Stimulated activated CD4-positive, alpha-beta T cell treated with anti-CD3 and anti-CD28 coated beads, Interleukin-12 subunit alpha, Interleukin-12 subunit beta, amount 100 ng/mL, for 4 hours (primary cell): ENCODE data around the gene FTO.

Source experiments
- DNase-seq: peaks from one replicate; pipeline ENCODE4 v3.0.0-alpha.2; 2020

The FTO gene

GRCh38 chr16:53756275-53756996 lies 52.5 kb downstream of the FTO start:
- no peak for DNase-seq

GRCh38 chr16:53757971-53758609 lies 54.1 kb downstream of the FTO start:
- DNase-seq, result no peak

GRCh38 chr16:53761962-53762703 lies 58.2 kb downstream of the FTO start:
- DNase-seq, result no peak

- DNase-seq, result no peak
Measured at GRCh38 chr16:53766304-53767016, 62.5 kb downstream of the FTO start.

- DNase-seq, result no peak
Measured at GRCh38 chr16:53768167-53768566, 64.2 kb downstream of the FTO start.

- DNase-seq, result no peak
Measured at GRCh38 chr16:53768593-53768992, 64.6 kb downstream of the FTO start.

GRCh38 chr16:53769185-53769584 lies 65.2 kb downstream of the FTO start:
- DNase-seq, result no peak

- no peak for DNase-seq
Measured at GRCh38 chr16:53769787-53770186, 65.8 kb downstream of the FTO start.

- DNase-seq, result no peak
Measured at GRCh38 chr16:53770641-53771040, 66.7 kb downstream of the FTO start.

GRCh38 chr16:53771655-53772497 lies 67.9 kb downstream of the FTO start:
- DNase-seq, result no peak

- DNase-seq, result no peak
Measured at GRCh38 chr16:53773150-53773846, 69.3 kb downstream of the FTO start.

- DNase-seq, result no peak
Measured at GRCh38 chr16:53773881-53774280, 69.9 kb downstream of the FTO start.

GRCh38 chr16:53775106-53775820 lies 71.3 kb downstream of the FTO start:
- no peak for DNase-seq

GRCh38 chr16:53775821-53776431 lies 72.0 kb downstream of the FTO start:
- DNase-seq, result no peak

GRCh38 chr16:53779186-53779585 lies 75.2 kb downstream of the FTO start:
- DNase-seq, result no peak

- no peak for DNase-seq
Measured at GRCh38 chr16:53780051-53780450, 76.1 kb downstream of the FTO start.

GRCh38 chr16:53781023-53781605 lies 77.2 kb downstream of the FTO start:
- no peak for DNase-seq

- no peak for DNase-seq
Measured at GRCh38 chr16:53782148-53782547, 78.2 kb downstream of the FTO start.

- DNase-seq, result no peak
Measured at GRCh38 chr16:53784291-53784690, 80.3 kb downstream of the FTO start.

- no peak for DNase-seq
Measured at GRCh38 chr16:53785044-53785443, 81.1 kb downstream of the FTO start.
